Spleen (tissue), 7 donors: Measurements from ENCODE around the gene EAF1.

Experiments used
- CTCF ChIP-seq, 11 experiments: fragments of 200-600 bp in 7 of 11; fragments of 450-650 bp in 4 of 11; sonication (generic) in 4 of 11; IDR thresholded peaks in 8 of 11; conservative IDR thresholded peaks in 3 of 11; 1 replicate in 7 of 11; 2 replicates in 4 of 11; pipeline versions ENCODE4 v1.4.0 to v1.8.0; 2016 to 2021; ENCODE audit warnings: antibody characterized with exemption in 11 of 11, inconsistent platforms in 4 of 11, mild to moderate bottlenecking in 1 of 11
- POLR2A ChIP-seq, 3 donors: fragments of 450-650 bp; IDR thresholded peaks; one replicate each; pipeline ENCODE4 v1.5.1; 2017; ENCODE audit warnings: antibody characterized with exemption in 3 of 3, mild to moderate bottlenecking in 1 of 3
- donor health status: DM: no; HTN: no; CAD: no; lungs with moderate emphysema.
- donor health status: DM: no; HTN: no; CAD: no.
- donor health status: DM: no; HTN: no; CAD: no.

GRCh38 chr3:15409239-15409638 is 18.2 kb upstream of the EAF1 start:
- TF ChIP-seq CTCF (IDR thresholded peaks at IDR 0.05 in 8 of 11, conservative IDR thresholded peaks at IDR 0.05 in 3 of 11) = no peak
- no peak for TF ChIP-seq POLR2A (IDR thresholded peaks at IDR 0.05)
